Caco-2 (cell line): ENCODE results near the gene ARL1. TPM values are rescaled to one million over a fixed set of nuclear protein-coding genes. Genes with fewer than 3 reads are reported as not detected.

ENCODE experiments used
- BruUV-seq: library from RNA; stranded (reverse); fragments of 400-500 nt; replicated peaks from 2 replicates; lab custom pipeline; 2021; lab: Mats Ljungman, UMichigan
- CTCF ChIA-PET: fragments of 300-600 bp; sonication (Branson Sonifier 250); formaldehyde crosslinking; loops from one replicate; lab custom pipeline; 2022; ENCODE audit warnings: antibody characterized with exemption; lab: Charles Lee
- POLR2A ChIA-PET: fragments of 300-600 bp; sonication (Branson Sonifier 250); formaldehyde crosslinking; loops from one replicate; lab custom pipeline; 2022; ENCODE audit warnings: antibody characterized with exemption; lab: Charles Lee
- DNase-seq, 2 experiments: peaks; one replicate each; pipeline versions ENCODE4 v3.0.0 to v3.0.0-alpha.2; 2020 to 2022
- H3K27me3 ChIP-seq: replicated peaks from 2 replicates; pipeline ENCODE4 v1.6.0; 2011; ENCODE audit warnings: low read length; ENCODE audit not compliant: control insufficient read depth, insufficient read depth
- H3K36me3 ChIP-seq: 2 replicates; pipeline ENCODE4 v1.5.1; 2011; ENCODE audit warnings: low read length; ENCODE audit not compliant: control insufficient read depth, insufficient read depth
- H3K4me1 ChIP-seq: fragments of 250-450 bp; sonication (Bioruptor Pico); 2 replicates; pipeline ENCODE4 v1.5.1; 2020; ENCODE audit warnings: mild to moderate bottlenecking
- H3K4me3 ChIP-seq: 2 replicates; pipeline ENCODE4 v1.5.1; 2011; ENCODE audit warnings: low read depth, mild to moderate bottlenecking, control low read depth, low read length
- H3K9me3 ChIP-seq: fragments of 250-450 bp; sonication (Bioruptor Pico); 2 replicates; pipeline ENCODE4 v1.5.1; 2020; ENCODE audit warnings: mild to moderate bottlenecking, moderate library complexity
- H3K27ac Mint-ChIP-seq: one replicate; pipeline ENCODE4 v1.8.0; 2022; ENCODE audit warnings: mixed read lengths; ENCODE audit not compliant: unreplicated experiment
- H3K27me3 Mint-ChIP-seq: one replicate; pipeline ENCODE4 v1.8.0; 2022; ENCODE audit warnings: mixed read lengths; ENCODE audit not compliant: insufficient read depth, unreplicated experiment
- H3K36me3 Mint-ChIP-seq: one replicate; pipeline ENCODE4 v1.8.0; 2022; ENCODE audit warnings: mild to moderate bottlenecking, mixed read lengths; ENCODE audit not compliant: insufficient read depth, unreplicated experiment
- H3K4me1 Mint-ChIP-seq: one replicate; pipeline ENCODE4 v1.8.0; 2022; ENCODE audit warnings: low read depth, mixed read lengths; ENCODE audit not compliant: unreplicated experiment
- H3K4me3 Mint-ChIP-seq: one replicate; pipeline ENCODE4 v1.8.0; 2022; ENCODE audit warnings: mild to moderate bottlenecking, moderate library complexity, mixed read lengths; ENCODE audit not compliant: unreplicated experiment
- H3K9me3 Mint-ChIP-seq: one replicate; pipeline ENCODE4 v1.8.0; 2022; ENCODE audit warnings: mixed read lengths; ENCODE audit not compliant: unreplicated experiment
- CTCF ChIP-seq, 2 experiments: fragments of 200-600 bp in 1 of 2; IDR thresholded peaks; 1 replicate in 1 of 2; 2 replicates in 1 of 2; pipeline versions ENCODE4 v1.5.1 to v1.8.0; 2011 to 2022; ENCODE audit warnings: antibody characterized with exemption in 1 of 2, control low read depth in 1 of 2, inconsistent platforms in 1 of 2, low read depth in 1 of 2, low read length in 1 of 2, mild to moderate bottlenecking in 1 of 2, moderate library complexity in 1 of 2; ENCODE audit not compliant: insufficient read depth in 1 of 2, severe bottlenecking in 1 of 2, unreplicated experiment in 1 of 2
- intact Hi-C: fragments of 100-400 bp; cut with micrococcal nuclease; formaldehyde crosslinking; loops from one replicate; pipeline ENCODE4 v1.10.0; 2022; ENCODE audit not compliant: unreplicated experiment
- total RNA-seq: library from RNA; stranded (reverse); gene quantifications from 2 replicates; pipeline ENCODE4 v1.2.3, GENCODE V29; 2022

ARL1 gene
- total RNA-seq, 1 experiment from 2014 or later: 119 TPM

- no peaks in the 10 kb centered on the region for H3K4me1 Mint-ChIP-seq
- Histone ChIP-seq H3K4me3 (no peak overlapping the region), H3K27me3 (no peaks in the 10 kb centered on the region), H3K4me1 (no peaks in the 10 kb centered on the region), H3K9me3 (no peaks in the 10 kb centered on the region), H3K36me3 (no peaks in the 10 kb centered on the region; the same call in 1 of the 2 replicates)
- no peaks in the 10 kb centered on the region for H3K27me3 Mint-ChIP-seq
- H3K27ac Mint-ChIP-seq: no peak overlapping the region
- no peak overlapping the region for H3K4me3 Mint-ChIP-seq
- no TSS peak for BruUV-seq
- POLR2A ChIA-PET: no interaction called here
- intact Hi-C loops: no loop called here
- DNase-seq: no peak
- no peaks in the 10 kb centered on the region for H3K9me3 Mint-ChIP-seq
- TF ChIP-seq CTCF (IDR thresholded peaks at IDR 0.05; ENCODE audit: insufficient read depth in 1 of 2, low read depth in 1 of 2, low read length in 1 of 2, severe bottlenecking in 1 of 2, unreplicated experiment in 1 of 2): no peak
- CTCF ChIA-PET: no interaction called here
- peaks cover 68% of the 10 kb centered on the region for H3K36me3 Mint-ChIP-seq
Measured at GRCh38 chr12:101368016-101368415, 39.6 kb downstream of the ARL1 start.

GRCh38 chr12:101361455-101361854, 46.1 kb downstream of the ARL1 start:
- ChIA-PET POLR2A (no interaction called here), CTCF (no interaction called here)
- Mint-ChIP-seq H3K9me3 (no peaks in the 10 kb centered on the region), H3K27ac (no peak overlapping the region), H3K27me3 (no peaks in the 10 kb centered on the region), H3K4me3 (no peak overlapping the region), H3K36me3 (peaks cover 35% of the 10 kb centered on the region), H3K4me1 (no peaks in the 10 kb centered on the region)
- DNase-seq: no peak
- intact Hi-C loops: no loop called here
- no peak for TF ChIP-seq CTCF (IDR thresholded peaks at IDR 0.05; ENCODE audit: insufficient read depth in 1 of 2, low read depth in 1 of 2, low read length in 1 of 2, severe bottlenecking in 1 of 2, unreplicated experiment in 1 of 2)
- H3K9me3 ChIP-seq: no peaks in the 10 kb centered on the region
- no TSS peak for BruUV-seq
- H3K4me1 ChIP-seq: no peaks in the 10 kb centered on the region
- no peak overlapping the region for H3K4me3 ChIP-seq
- no peaks in the 10 kb centered on the region for H3K36me3 ChIP-seq
- H3K27me3 ChIP-seq: no peaks in the 10 kb centered on the region

DNA sequence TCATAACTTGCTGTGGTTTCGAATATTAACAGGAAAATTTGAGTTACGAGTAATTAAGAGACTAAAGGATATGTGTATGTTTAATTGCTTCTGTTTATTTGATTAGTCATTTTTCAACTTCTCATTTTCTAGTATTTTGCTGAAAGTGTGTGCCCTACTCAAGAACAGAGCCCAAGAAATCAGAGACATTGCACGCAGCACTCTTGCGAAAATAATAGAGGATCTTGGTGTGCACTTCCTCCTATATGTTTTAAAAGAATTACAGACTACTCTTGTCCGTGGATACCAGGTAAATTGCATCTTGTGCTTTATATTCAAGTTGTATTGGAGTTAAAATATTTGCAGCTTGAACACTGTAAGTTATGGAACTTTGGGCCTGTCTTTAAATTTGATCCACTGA, 50.8 kb downstream of the ARL1 start:
- Mint-ChIP-seq H3K27ac (no peak overlapping the region), H3K4me3 (no peak overlapping the region), H3K4me1 (no peaks in the 10 kb centered on the region), H3K36me3 (peaks cover 22% of the 10 kb centered on the region), H3K27me3 (no peaks in the 10 kb centered on the region), H3K9me3 (no peaks in the 10 kb centered on the region)
- Histone ChIP-seq H3K9me3 (no peaks in the 10 kb centered on the region), H3K4me3 (no peak overlapping the region), H3K27me3 (no peaks in the 10 kb centered on the region), H3K36me3 (no peaks in the 10 kb centered on the region), H3K4me1 (no peaks in the 10 kb centered on the region)
- no TSS peak for BruUV-seq
- no peak for DNase-seq
- CTCF ChIA-PET: no interaction called here
- POLR2A ChIA-PET: no interaction called here
- no peak for TF ChIP-seq CTCF (IDR thresholded peaks at IDR 0.05; ENCODE audit: insufficient read depth in 1 of 2, low read depth in 1 of 2, low read length in 1 of 2, severe bottlenecking in 1 of 2, unreplicated experiment in 1 of 2)
- intact Hi-C loops: no loop called here
